G401 (cell line): Measurements from ENCODE around the gene TNS1. TPM values are rescaled to one million over a fixed set of nuclear protein-coding genes. Genes with fewer than 3 reads are reported as not detected.

Experiments used
- DNase-seq: peaks from one replicate; pipeline ENCODE4 v3.0.0-alpha.2; 2015; ENCODE audit warnings: low spot score
- in situ Hi-C: cut with HindIII; loops from 2 replicates; pipeline ENCODE4 v1.10.0; 2016; ENCODE audit warnings: low sequenced_read_pairs, mixed read lengths
- total RNA-seq: library from RNA; depleted of rRNA; stranded (reverse); fragments of >200 nt; shearing (Covaris generic); gene quantifications from 2 replicates; pipeline ENCODE4 v1.2.3, GENCODE V29; 2014

TNS1 gene
- total RNA-seq, 1 experiment from 2014 or later: not detected

- in situ Hi-C loops: no loop called here
- no peak for DNase-seq
Measured at GRCh38 chr2:217951521-217952247, 51.1 kb downstream of the TNS1 start.

GRCh38 chr2:217951091-217951490 lies 51.7 kb downstream of the TNS1 start:
- in situ Hi-C loops: no loop called here
- DNase-seq: no peak

- no peak for DNase-seq
- in situ Hi-C loops: no loop called here
Measured at GRCh38 chr2:217950401-217950871, 52.4 kb downstream of the TNS1 start.

GRCh38 chr2:217949447-217949846 lies 53.3 kb downstream of the TNS1 start:
- no peak for DNase-seq
- in situ Hi-C loops: no loop called here

GRCh38 chr2:217948897-217949296 lies 53.9 kb downstream of the TNS1 start:
- in situ Hi-C loops: no loop called here
- DNase-seq: no peak

GRCh38 chr2:217948351-217948791 lies 54.4 kb downstream of the TNS1 start:
- in situ Hi-C loops: no loop called here
- no peak for DNase-seq

- DNase-seq: no peak
- in situ Hi-C loops: no loop called here
Measured at GRCh38 chr2:217947383-217948350, 55.1 kb downstream of the TNS1 start.

GRCh38 chr2:217946051-217946450 lies 56.7 kb downstream of the TNS1 start:
- in situ Hi-C loops: no loop called here
- no peak for DNase-seq

- no peak for DNase-seq
- in situ Hi-C loops: no loop called here
Measured at GRCh38 chr2:217945530-217945929, 57.3 kb downstream of the TNS1 start.

- DNase-seq: no peak
- in situ Hi-C loops: no loop called here
Measured at GRCh38 chr2:217944923-217945322, 57.9 kb downstream of the TNS1 start.

GRCh38 chr2:217944366-217944765 lies 58.4 kb downstream of the TNS1 start:
- DNase-seq: no peak
- in situ Hi-C loops: no loop called here

GRCh38 chr2:217943446-217944321 lies 59.1 kb downstream of the TNS1 start:
- in situ Hi-C loops: no loop called here
- peak; percentile 13 for DNase-seq

GRCh38 chr2:217942731-217943335 lies 60.0 kb downstream of the TNS1 start:
- no peak for DNase-seq
- in situ Hi-C loops: no loop called here

- DNase-seq: no peak
- in situ Hi-C loops: no loop called here
Measured at GRCh38 chr2:217941886-217942728, 60.7 kb downstream of the TNS1 start.

GRCh38 chr2:217941339-217941738 lies 61.5 kb downstream of the TNS1 start:
- in situ Hi-C loops: no loop called here
- DNase-seq: no peak

GRCh38 chr2:217940261-217941220 lies 62.3 kb downstream of the TNS1 start:
- DNase-seq: no peak
- in situ Hi-C loops: no loop called here
